Right lobe of liver (tissue), 4 donors: ENCODE data around the gene EXOC2.

Experiments used
- POLR2A ChIP-seq: fragments of 450-650 bp; IDR thresholded peaks from one replicate; pipeline ENCODE4 v1.6.1; 2017; ENCODE audit warnings: antibody characterized with exemption, mild to moderate bottlenecking
- TF ChIP-seq, protein P1 (sequence below), 4 donors: fragments of 200-600 bp in 3 of 4; fragments of 450-650 bp in 1 of 4; IDR thresholded peaks; one replicate each; pipeline versions ENCODE4 v1.5.1 to v1.8.0; 2016 to 2022; ENCODE audit warnings: antibody characterized with exemption in 4 of 4, mild to moderate bottlenecking in 2 of 4
- donor health status: DM: no; HTN: no; CAD: no.
- donor health status: DM: no; HTN: no; CAD: no.
- donor health status: DM: no; HTN: yes; CAD: no.

DNA sequence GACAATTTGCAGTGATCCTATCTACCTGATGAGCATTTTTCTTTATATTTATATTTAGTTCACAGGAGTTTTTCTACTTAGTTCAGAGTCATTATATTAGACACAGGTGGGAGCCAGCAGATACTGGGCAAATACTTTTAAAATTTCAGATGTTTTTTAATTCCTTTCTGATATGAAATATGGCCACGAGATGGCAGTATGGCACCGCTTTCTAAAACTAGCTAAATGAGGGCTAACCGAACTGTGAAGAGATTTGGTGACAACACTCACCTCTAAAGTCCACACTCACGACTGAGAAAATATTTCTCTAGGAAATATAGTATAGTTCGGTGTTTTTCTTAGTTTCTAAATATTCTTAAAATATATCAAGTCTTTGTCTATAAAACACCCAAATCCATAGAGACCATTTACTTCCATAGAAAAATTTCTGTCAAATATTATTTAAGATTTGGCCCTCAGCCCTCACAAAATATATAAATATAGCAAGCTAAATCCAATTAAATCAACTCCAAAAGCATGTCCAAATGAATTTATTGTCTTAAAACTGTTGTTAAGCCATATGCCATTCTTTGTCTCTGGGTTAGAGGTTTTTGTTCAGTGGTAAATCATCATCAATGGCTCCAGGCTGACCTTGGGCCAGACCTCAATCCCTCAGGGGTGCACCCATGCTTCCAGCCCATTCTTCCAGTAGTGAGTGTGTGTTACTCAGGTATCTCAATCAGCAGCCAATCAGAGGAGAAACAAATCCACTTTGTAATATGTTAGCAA lies 99.6 kb downstream of the EXOC2 start:
- TF ChIP-seq POLR2A = no peak
- TF ChIP-seq, protein P1, sequence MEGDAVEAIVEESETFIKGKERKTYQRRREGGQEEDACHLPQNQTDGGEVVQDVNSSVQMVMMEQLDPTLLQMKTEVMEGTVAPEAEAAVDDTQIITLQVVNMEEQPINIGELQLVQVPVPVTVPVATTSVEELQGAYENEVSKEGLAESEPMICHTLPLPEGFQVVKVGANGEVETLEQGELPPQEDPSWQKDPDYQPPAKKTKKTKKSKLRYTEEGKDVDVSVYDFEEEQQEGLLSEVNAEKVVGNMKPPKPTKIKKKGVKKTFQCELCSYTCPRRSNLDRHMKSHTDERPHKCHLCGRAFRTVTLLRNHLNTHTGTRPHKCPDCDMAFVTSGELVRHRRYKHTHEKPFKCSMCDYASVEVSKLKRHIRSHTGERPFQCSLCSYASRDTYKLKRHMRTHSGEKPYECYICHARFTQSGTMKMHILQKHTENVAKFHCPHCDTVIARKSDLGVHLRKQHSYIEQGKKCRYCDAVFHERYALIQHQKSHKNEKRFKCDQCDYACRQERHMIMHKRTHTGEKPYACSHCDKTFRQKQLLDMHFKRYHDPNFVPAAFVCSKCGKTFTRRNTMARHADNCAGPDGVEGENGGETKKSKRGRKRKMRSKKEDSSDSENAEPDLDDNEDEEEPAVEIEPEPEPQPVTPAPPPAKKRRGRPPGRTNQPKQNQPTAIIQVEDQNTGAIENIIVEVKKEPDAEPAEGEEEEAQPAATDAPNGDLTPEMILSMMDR (IDR thresholded peaks at IDR 0.05) = peak; percentile 70 to 79 (median 70)
